GM19324 (cell line): ENCODE results near the gene LRP2.
"Not testable (repeated sequence)": the region's sequence is repeated elsewhere in the genome, so short reads cannot be mapped to it uniquely, and the experiment has no call there.

Experiments
- ATAC-seq: cut with Tn5 transposase; IDR thresholded peaks from one replicate; pipeline ENCODE4 v1.9.1; 2021; ENCODE audit warnings: mild to moderate bottlenecking, moderate library complexity; ENCODE audit not compliant: unreplicated experiment, low FRiP score

The LRP2 gene

DNA sequence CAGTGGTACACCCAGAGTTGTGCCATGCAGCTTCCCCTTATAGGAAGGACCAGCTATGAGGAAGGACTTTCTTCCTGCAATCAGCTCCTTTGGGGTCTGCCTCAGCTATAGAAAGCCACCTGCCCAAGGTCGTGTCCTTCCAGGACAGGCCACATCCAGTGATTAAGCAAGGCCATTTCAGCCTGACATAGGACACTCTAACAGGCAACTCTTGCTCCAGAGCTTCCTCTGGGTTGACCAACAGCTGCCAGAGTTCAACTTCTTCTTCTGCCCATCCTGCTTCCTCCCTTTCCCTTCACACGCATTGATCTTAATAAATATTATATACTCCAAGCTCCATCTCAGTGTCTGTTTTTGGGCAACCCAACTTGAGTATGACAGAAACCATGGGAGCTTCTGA lies 12.8 kb downstream of the LRP2 start:
- no peak for ATAC-seq

DNA sequence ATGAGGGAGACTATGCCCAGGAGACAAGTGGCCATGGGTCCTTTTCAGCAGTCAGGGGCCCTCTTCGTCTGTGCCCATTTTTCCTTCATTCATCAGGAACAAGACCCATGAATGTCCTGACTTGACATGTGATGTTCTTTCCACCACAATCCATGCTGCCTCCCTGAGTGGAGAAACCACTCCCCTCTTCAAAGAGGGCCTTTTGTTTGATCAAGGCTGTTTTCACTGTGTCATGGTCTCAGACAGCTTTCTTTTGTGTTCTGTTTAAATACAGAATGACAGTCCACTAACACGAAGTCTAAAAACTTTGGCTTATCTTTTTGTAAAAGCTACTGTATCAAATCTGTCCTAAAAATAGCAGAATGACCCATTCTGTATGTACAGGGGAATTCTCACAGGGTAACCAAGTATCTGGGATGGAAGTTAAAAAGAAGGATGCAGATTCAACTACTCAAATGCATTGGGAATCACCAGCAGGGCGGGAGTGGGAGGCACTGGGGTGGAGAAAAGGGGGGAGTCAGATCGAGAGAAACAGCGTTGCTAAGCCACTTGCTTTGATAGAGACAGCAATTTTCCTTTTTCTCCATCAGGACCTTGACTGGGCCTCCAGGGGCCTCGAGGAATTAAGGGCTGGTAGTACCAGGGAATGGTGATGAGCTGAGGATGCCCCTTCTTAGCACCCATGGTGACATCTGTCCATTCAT lies 13.9 kb downstream of the LRP2 start:
- ATAC-seq, result no peak

- no peak for ATAC-seq
Observed at GRCh38 chr2:169345486-169346437, 16.6 kb downstream of the LRP2 start.

- no peak for ATAC-seq
Observed at GRCh38 chr2:169344736-169345485, 17.4 kb downstream of the LRP2 start.

DNA sequence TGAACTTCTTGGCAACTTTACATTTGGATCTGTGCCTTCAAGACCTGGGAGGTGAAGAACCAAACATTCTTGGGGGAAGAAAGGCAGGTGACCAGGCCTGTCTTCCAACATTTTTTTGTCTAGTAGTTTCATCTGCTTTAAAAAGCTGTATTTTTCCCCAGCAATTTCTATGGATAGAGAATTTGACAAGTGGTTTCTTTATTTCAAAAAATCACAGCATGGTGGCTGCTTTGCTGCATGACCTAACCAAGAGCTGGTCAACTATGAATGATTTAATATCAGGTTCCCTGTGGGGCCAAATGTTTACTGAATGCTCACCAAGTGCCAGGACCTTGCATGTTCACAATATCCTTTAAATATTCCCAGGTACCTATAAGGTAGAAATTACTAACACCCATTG lies 19.1 kb downstream of the LRP2 start:
- ATAC-seq, result no peak

DNA sequence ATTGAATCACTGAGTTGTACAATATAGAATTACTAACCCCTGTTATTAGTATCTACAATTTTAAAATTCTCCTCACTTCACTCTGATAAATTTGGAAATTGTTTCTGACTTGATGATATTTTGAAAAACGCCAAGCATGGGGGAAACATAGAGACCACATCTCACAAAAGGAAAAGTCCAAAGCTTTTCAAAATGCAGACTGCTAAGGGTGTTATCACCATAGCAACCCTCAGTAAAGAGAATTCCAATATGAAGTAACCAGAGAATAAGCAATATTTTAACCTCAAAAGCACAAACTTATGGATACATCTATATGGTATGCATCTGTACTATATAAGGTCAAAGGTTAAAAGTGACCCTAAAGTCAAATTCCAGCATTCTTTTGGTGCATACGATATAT lies 22.7 kb downstream of the LRP2 start:
- ATAC-seq, result no peak

- ATAC-seq, result no peak
Observed at GRCh38 chr2:169336695-169337094, 25.6 kb downstream of the LRP2 start.

GRCh38 chr2:169330555-169331198 lies 31.7 kb downstream of the LRP2 start:
- ATAC-seq, result no peak

DNA sequence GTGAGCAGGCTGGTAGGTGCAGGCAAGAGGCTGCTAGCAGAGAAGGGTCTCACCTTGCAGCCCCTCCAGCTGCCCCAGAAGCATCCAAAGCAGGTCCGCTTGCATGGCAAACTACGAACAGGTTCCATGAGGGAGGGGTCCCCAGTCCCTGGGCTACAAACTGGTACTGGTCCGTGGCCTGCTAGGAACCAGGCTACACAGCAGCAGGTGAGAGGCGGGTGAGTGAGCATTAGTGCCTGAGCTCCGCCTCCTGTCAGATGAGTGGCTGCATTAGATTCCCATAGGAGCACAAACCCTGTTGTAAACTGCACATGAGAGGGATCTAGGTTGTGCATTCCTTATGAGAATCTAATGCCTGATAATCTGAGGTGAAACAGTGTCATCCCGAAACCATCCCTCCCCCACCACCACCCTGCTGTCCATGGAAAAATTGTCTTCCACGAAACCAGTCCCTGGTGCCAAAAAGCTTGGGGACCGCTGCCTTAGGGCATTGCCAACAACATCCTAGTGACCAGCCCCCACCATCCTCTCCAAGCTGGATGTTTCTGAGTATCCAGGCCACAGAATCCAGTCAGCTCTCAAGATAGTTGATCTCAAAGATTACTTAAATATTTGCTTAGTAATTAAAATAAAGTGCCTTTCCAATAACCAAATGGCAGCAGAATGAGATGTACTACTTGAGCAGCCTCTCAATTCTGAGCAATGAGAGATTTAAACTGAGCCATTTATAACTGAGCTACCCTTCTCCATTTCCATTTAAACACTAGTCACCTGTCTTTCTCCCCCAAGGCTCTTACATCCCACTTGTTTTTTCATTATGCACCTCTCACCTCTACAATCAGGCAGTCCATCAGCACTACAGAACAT lies 32.4 kb downstream of the LRP2 start:
- no peak for ATAC-seq

- no peak for ATAC-seq
Observed at GRCh38 chr2:169328785-169329184, 33.5 kb downstream of the LRP2 start.

- ATAC-seq, result not testable (repeated sequence)
Observed at GRCh38 chr2:169327837-169328236, 34.5 kb downstream of the LRP2 start.

- not testable (repeated sequence) for ATAC-seq
Observed at GRCh38 chr2:169325886-169326285, 36.4 kb downstream of the LRP2 start.

- no peak for ATAC-seq
Observed at GRCh38 chr2:169324581-169325260, 37.6 kb downstream of the LRP2 start.

- no peak for ATAC-seq
Observed at GRCh38 chr2:169323841-169324240, 38.5 kb downstream of the LRP2 start.

DNA sequence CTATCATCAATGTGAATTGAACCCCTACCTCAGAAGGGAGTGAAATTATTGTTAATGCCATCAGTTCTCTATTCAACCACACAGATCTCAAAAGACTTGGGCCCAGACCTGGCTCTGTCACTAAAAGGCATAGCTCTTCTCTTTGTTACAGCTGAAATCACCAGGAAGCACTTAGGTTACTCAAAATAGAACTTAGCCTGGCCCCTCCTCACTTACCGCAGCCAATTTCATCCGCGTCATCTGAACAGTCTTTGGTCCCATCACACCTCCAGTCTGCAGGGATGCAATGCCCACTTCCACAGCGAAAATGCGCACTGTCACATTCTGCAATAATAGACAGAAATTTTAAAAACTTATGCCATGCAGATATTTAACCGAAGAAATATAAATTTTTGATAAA lies 41.8 kb downstream of the LRP2 start:
- ATAC-seq, result no peak

DNA sequence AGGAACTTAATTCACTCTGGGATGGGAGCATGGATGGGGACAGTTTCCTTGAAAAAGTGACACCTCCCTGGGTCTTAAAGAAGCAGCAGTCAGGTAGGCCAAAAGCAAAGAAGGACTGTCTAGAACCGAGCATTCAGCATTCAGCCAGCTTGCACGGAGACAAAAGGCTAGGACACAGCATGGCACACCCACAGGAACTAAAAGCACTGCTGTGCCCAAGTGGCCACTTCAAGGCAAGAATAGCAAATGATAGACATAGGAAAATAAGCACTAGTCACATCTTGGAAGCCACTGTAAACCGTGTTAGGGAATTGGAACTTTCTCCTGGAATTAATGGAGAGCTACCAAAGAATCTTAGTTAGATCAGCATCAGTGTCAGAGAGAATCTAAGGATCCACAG lies 47.0 kb downstream of the LRP2 start:
- no peak for ATAC-seq

- ATAC-seq, result not testable (repeated sequence)
Observed at GRCh38 chr2:169308349-169308748, 54.0 kb downstream of the LRP2 start.

DNA sequence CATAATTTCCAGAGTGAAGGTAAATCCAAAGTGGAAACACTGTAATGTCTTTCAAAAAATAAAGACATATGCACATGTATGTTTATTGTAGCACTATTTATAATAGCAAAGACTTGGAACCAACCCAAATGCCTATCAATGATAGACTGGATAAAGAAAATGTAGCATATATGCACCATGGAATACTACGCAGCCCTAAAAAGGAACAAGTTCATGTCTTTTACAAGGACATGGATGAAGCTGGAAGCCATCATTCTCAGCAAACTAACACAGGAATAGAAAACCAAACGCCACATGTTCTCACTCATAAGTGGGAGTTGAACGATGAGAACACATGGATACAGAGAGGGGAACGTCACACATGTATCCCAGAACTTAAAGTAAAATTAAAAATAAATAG lies 57.6 kb downstream of the LRP2 start:
- not testable (repeated sequence) for ATAC-seq
